IPS-15b (cell line): ENCODE results near the gene TMTC4.
"Not testable (repeated sequence)": the region's sequence is repeated elsewhere in the genome, so short reads cannot be mapped to it uniquely, and the experiment has no call there.

ENCODE experiments used
- H3K27me3 ChIP-seq: one replicate; pipeline ENCODE4 v1.6.1; 2013; ENCODE audit warnings: low read length; ENCODE audit not compliant: control insufficient read depth, insufficient read depth
- H3K36me3 ChIP-seq: one replicate; pipeline ENCODE4 v1.6.1; 2013; ENCODE audit warnings: low read length; ENCODE audit not compliant: control insufficient read depth, insufficient read depth
- H3K4me1 ChIP-seq: one replicate; pipeline ENCODE4 v1.6.1; 2013; ENCODE audit warnings: mild to moderate bottlenecking, low read length; ENCODE audit not compliant: control insufficient read depth, insufficient read depth
- H3K4me3 ChIP-seq: one replicate; pipeline ENCODE4 v1.5.1; 2013; ENCODE audit warnings: low read depth, low read length
- H3K9ac ChIP-seq: one replicate; pipeline ENCODE4 v1.6.1; 2013; ENCODE audit warnings: low read depth, mild to moderate bottlenecking, low read length
- H3K9me3 ChIP-seq: one replicate; pipeline ENCODE4 v1.6.1; 2013; ENCODE audit warnings: mild to moderate bottlenecking, low read length; ENCODE audit not compliant: control insufficient read depth, insufficient read depth

TMTC4 gene

GRCh38 chr13:100618897-100619296, 55.7 kb downstream of the TMTC4 start:
- H3K27me3 ChIP-seq, H3K4me3 ChIP-seq, H3K9me3 ChIP-seq, H3K36me3 ChIP-seq, H3K9ac ChIP-seq, H3K4me1 ChIP-seq: not testable (repeated sequence)

GRCh38 chr13:100613031-100613430, 61.6 kb downstream of the TMTC4 start:
- Histone ChIP-seq H3K27me3 (no peaks in the 10 kb centered on the region), H3K9me3 (no peaks in the 10 kb centered on the region), H3K4me3 (no peak overlapping the region), H3K9ac (no peak overlapping the region), H3K36me3 (no peaks in the 10 kb centered on the region), H3K4me1 (no peaks in the 10 kb centered on the region)

GRCh38 chr13:100611678-100612492, 62.7 kb downstream of the TMTC4 start:
- no peaks in the 10 kb centered on the region for H3K4me1 ChIP-seq
- no peaks in the 10 kb centered on the region for H3K36me3 ChIP-seq
- no peaks in the 10 kb centered on the region for H3K27me3 ChIP-seq
- no peak overlapping the region for H3K9ac ChIP-seq
- H3K9me3 ChIP-seq: no peaks in the 10 kb centered on the region
- H3K4me3 ChIP-seq: no peak overlapping the region

- Histone ChIP-seq H3K4me1 (no peaks in the 10 kb centered on the region), H3K27me3 (no peaks in the 10 kb centered on the region), H3K9ac (no peak overlapping the region), H3K4me3 (no peak overlapping the region), H3K9me3 (no peaks in the 10 kb centered on the region), H3K36me3 (no peaks in the 10 kb centered on the region)
Observed at GRCh38 chr13:100610391-100611347, 63.9 kb downstream of the TMTC4 start.

GRCh38 chr13:100608906-100609305, 65.7 kb downstream of the TMTC4 start:
- Histone ChIP-seq H3K27me3 (no peaks in the 10 kb centered on the region), H3K36me3 (no peaks in the 10 kb centered on the region), H3K9me3 (no peaks in the 10 kb centered on the region), H3K4me1 (no peaks in the 10 kb centered on the region), H3K9ac (no peak overlapping the region), H3K4me3 (no peak overlapping the region)

GRCh38 chr13:100608489-100608888, 66.1 kb downstream of the TMTC4 start:
- H3K9me3 ChIP-seq: no peaks in the 10 kb centered on the region
- H3K9ac ChIP-seq: no peak overlapping the region
- no peak overlapping the region for H3K4me3 ChIP-seq
- H3K36me3 ChIP-seq: no peaks in the 10 kb centered on the region
- no peaks in the 10 kb centered on the region for H3K27me3 ChIP-seq
- H3K4me1 ChIP-seq: no peaks in the 10 kb centered on the region

GRCh38 chr13:100604918-100605710, 69.5 kb downstream of the TMTC4 start:
- Histone ChIP-seq H3K4me1 (no peaks in the 10 kb centered on the region), H3K9ac (no peak overlapping the region), H3K9me3 (no peaks in the 10 kb centered on the region), H3K4me3 (no peak overlapping the region), H3K27me3 (no peaks in the 10 kb centered on the region), H3K36me3 (no peaks in the 10 kb centered on the region)

- Histone ChIP-seq H3K27me3 (no peaks in the 10 kb centered on the region), H3K9ac (no peak overlapping the region), H3K4me1 (no peaks in the 10 kb centered on the region), H3K36me3 (no peaks in the 10 kb centered on the region), H3K9me3 (no peaks in the 10 kb centered on the region), H3K4me3 (no peak overlapping the region)
Observed at GRCh38 chr13:100602493-100603111, 72.0 kb downstream of the TMTC4 start.

- H3K4me1 ChIP-seq: no peaks in the 10 kb centered on the region
- H3K36me3 ChIP-seq: no peaks in the 10 kb centered on the region
- no peak overlapping the region for H3K4me3 ChIP-seq
- no peaks in the 10 kb centered on the region for H3K9me3 ChIP-seq
- no peak overlapping the region for H3K9ac ChIP-seq
- H3K27me3 ChIP-seq: no peaks in the 10 kb centered on the region
Observed at GRCh38 chr13:100601716-100602115, 72.9 kb downstream of the TMTC4 start.

- no peaks in the 10 kb centered on the region for H3K4me1 ChIP-seq
- H3K36me3 ChIP-seq: no peaks in the 10 kb centered on the region
- no peak overlapping the region for H3K4me3 ChIP-seq
- no peaks in the 10 kb centered on the region for H3K9me3 ChIP-seq
- H3K9ac ChIP-seq: no peak overlapping the region
- no peaks in the 10 kb centered on the region for H3K27me3 ChIP-seq
Observed at GRCh38 chr13:100600915-100601314, 73.7 kb downstream of the TMTC4 start.

- Histone ChIP-seq H3K4me3 (no peak overlapping the region), H3K27me3 (no peaks in the 10 kb centered on the region), H3K9me3 (no peaks in the 10 kb centered on the region), H3K9ac (no peak overlapping the region), H3K4me1 (no peaks in the 10 kb centered on the region), H3K36me3 (no peaks in the 10 kb centered on the region)
Observed at GRCh38 chr13:100600461-100600860, 74.1 kb downstream of the TMTC4 start.
